ENCODE data around the gene FADS2.

DNA sequence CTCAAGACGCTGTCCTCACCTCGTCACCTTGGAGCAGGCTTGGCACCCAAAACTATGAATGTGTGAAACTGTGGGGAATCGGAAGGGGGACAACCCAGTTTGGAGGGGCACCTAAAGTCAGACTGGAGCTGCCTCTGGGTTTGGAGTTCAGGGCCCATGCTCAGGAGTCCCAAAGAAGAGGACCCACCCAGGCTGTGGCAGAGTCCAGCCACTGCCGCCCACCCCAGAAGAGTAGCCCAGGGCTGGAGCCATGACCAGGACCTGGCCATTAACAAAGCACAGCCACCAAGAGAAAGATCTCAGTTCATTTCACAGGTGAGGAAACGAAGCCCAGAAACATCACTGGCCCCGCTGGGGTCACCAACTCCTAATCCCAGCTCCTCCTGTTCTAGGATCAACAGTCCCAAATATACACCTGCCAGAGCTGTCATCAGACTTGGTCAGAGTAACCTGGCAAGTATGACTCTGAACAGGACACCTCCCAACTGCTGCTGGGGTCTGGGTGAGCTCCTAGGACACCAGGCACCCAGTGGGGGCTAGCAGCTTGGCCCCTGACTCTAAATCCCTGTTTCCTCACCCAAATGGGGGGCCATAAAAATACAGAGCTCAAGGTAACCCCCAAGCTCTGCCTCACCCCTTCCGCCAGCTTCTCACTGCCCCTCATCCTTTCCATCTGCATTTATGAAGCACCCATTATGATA is 86.5 kb downstream of the FADS2 start:
- no peak for TF ChIP-seq EGR1 (IDR thresholded peaks at IDR 0.05; ENCODE audit: borderline replicate concordance in 1 of 2, low read depth in 2 of 2, low read length in 2 of 2)
- no peak for TF ChIP-seq CTCF (IDR thresholded peaks at IDR 0.05 in 2 of 3, conservative IDR thresholded peaks at IDR 0.05 in 1 of 3; ENCODE audit: control insufficient read depth in 2 of 3, extremely low read depth in 1 of 3, insufficient read depth in 1 of 3, low read depth in 3 of 3, low read length in 3 of 3)
- no peak for TF ChIP-seq YBX1 (IDR thresholded peaks at IDR 0.05)
- no peak for TF ChIP-seq ZNF24 (IDR thresholded peaks at IDR 0.05)
- TF ChIP-seq SP1 (IDR thresholded peaks at IDR 0.05; ENCODE audit: low read depth, low read length), result no peak

Data from GM12878 (cell line).